Limb (tissue), 2 donors: ENCODE data around the gene GUSB.
"Not testable (repeated sequence)": the region's sequence is repeated elsewhere in the genome, so short reads cannot be mapped to it uniquely, and the experiment has no call there.

ENCODE experiments used
- DNase-seq, 2 donors: peaks; one replicate each; pipeline ENCODE4 v3.0.0-alpha.2; 2016; ENCODE audit errors: extremely low spot score in 2 of 2

GUSB gene

DNA sequence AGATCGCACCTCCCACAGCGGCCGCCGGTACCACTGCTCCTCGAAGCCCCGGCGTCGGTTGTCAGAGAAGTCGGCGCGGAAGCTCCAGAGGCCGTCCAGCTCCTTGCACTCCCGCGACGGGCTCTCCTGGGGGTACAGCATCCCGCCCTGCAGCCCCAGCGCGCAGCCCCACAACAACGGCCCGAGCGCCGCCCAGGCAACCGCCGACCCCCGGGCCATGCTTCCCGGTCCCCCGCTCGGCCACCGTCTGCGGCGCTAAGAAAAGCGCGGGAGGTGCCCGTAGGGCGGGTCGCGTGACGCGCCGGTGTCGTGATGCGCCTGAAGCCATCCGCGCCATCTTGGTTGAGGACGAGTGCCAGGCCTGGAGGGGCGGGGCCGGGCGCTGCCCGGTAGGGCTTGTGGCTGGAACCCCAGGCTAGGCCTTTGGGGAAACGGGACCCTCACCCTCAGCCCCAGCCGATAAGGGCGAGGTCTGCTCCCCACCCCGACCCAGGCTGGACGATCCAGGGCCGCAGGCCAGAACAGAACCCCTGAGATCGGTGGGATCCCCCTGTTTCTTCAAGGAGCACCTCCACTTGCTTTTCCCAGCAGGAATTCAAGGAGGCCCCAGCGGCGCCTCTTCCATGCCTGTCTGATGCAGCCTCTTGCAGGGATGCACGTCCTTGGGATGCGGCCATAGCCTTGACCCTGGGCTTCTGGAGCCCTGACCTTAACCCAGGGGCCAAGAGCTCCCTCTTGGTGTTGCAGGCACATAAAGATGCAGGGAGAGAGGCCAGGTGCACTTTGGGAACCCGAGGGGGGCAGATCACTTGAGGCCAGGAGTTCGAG is at the start of gene GUSB:
TSS of gene GUSB (minus strand) at position 249 of the 828 bp plus-strand sequence. CDS start at position 219, 30 bp downstream.
- DNase-seq, result peak; percentile 91 to 95

DNA sequence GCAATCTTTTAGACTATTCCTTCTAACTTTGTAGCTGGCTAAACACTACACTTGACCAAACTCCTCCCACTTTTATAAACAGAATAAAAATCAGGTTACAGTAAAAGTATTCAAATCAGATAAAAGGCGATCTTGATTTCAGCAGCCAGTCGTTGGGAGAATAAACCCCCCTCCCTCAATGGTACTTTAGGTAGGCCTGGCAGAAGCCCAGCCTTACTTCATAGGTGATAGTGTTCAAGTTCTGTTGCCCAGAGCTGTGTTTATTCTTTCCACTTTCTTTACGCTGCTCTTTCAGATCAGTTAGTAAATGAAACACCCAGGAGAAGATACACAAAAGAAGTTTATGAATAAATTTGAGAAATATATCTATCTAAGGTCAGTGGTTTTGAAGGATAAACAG is 46.3 kb upstream of the GUSB start:
- not testable (repeated sequence) for DNase-seq

DNA sequence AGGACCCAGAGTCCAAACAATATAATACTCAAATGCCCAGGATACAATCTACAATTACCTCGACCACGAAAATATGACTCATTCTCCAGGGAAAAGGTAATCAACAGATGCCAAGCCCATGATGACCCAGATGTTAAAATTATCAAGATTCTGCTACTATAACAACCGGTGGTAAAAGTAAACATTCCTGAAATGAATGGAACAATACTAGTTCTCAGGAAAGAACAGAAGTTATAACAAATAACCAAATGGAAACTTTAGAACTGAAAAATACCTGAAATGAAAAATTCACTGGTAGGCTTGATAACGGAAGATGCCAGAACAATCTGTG is 34.1 kb upstream of the GUSB start:
- DNase-seq, result no peak

DNA sequence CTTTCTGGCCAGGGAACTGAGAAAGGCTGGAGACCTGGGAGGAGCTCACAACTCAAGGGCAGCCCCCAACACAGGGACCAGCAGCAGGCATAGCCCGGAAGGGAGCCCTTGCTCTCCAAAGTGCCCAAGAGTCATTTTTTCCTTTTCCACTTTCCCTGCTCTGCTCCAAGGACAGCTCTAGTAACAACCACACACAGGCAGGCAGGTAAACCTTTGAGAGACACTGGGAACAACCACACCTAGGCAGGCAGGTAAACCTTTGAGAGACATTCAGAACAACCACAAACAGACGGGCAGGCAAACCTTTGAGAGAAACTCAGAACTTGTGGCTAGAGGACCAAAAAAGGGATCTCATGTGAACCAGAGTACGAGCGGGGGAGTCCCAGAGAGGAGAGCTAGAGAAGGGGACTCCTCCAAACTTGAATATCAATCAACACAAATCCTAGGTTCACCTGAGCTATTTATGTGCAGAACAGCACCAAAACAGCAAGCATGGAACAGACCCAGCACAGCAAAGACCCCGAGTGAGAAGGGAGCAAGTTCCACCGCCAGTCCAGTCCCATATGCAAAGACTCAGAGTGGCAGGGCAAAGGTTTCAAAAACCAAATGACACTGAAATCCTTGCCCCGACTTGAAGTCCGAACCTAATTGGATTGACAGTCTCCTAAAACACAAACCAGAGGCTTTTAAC is 33.6 kb upstream of the GUSB start:
- DNase-seq, result no peak

DNA sequence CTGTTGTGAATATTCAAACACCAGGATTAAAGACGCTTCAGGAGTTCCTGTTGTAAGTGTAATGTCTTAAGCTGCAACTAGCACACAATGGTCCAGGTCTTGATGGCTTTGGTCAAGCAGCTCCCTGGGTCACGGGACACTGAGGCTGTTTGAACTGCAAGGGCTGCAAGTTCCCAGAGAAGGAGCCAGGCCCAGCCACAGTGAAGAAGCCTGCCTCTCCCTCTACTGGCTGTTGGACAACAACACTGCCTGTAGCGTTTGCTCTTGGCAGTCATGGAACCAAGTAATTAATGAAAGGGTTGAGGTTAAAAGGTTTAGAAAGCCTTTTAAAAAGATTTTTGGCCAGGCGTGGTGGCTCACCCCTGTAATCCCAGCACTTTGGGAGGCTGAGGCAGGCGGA is 31.9 kb upstream of the GUSB start:
- peak in 1 of 2 donors; percentile 30 for DNase-seq

DNA sequence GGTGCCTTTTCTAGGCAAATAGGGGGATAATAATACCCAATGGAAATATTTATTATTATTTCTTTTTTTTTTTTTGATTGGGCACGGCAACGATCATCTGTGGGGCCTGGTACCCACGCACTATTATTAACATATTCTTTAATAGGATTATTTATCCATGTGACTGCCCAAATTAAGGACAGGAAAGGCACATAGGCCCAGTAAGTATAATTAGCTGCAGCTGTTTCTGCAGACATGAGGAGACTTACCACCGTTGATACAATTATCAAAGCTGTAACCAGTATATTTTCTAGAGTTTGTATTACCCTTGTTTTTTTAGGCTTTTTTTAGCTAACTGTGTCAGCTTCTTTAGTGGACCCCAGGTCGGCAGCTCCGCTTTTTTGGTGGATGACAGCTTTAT is 25.2 kb upstream of the GUSB start:
- no peak for DNase-seq

GRCh38 chr7:66005115-66005671 is 23.2 kb upstream of the GUSB start:
- DNase-seq, result not testable (repeated sequence)

DNA sequence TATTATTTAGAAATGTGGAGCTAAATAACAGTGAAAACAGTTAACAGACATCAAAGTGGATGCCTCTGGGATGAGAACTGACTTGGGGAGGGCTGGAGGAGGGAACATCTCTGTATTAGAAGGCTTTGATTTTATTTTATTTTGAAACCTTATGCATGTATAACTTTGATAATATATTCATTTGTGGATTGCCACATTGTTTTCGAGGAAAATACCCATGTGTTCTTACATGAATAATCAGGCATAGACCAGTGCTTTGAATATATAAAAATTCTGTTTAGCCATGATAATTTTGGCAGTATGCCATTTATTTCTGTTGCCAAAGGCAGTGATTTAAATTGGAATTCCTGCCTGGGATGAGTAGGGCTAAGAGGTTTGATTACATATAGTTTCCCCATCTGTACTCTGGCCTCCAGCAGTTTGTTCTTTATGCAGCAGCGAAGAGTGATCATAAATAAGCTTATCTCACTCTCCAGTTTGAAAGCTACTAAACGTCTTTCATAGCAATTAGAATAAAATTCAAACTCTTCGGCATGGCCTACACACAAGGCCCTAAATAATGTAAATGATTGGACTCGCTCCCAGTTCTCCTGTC is 18.9 kb upstream of the GUSB start:
- DNase-seq, result not testable (repeated sequence)

GRCh38 chr7:65994984-65995383 is 13.0 kb upstream of the GUSB start:
- not testable (repeated sequence) for DNase-seq

- DNase-seq, result no peak
These were observed 10.5 kb upstream of the GUSB start for GRCh38 chr7:65992526-65992925.

DNA sequence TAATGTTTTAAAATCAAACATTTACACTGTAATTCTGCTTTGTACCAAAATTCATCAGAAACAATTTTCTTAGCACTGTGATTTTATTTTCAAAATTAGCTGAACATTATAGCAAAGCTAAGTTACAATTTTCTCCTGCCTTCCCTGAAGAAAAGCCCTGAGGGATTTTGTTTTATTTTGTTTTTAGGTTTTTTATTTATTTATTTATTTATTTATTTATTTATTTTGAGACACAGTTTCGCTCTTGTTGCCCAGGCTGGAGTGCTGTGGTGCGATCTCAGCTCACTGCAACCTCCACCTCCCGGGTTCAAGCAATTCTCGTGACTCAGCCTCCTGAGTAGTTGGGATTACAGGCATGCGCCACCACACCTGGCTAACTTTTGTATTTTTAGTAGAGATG is 9.8 kb upstream of the GUSB start:
- not testable (repeated sequence) for DNase-seq

GRCh38 chr7:65989694-65990080 is 7.7 kb upstream of the GUSB start:
- DNase-seq, result no peak

- not testable (repeated sequence) for DNase-seq
These were observed 6.5 kb upstream of the GUSB start for GRCh38 chr7:65988503-65988902.

- DNase-seq, result no peak
These were observed 6.1 kb upstream of the GUSB start for GRCh38 chr7:65988084-65988483.

GRCh38 chr7:65983965-65984658 is 2.1 kb upstream of the GUSB start:
- DNase-seq, result no peak

DNA sequence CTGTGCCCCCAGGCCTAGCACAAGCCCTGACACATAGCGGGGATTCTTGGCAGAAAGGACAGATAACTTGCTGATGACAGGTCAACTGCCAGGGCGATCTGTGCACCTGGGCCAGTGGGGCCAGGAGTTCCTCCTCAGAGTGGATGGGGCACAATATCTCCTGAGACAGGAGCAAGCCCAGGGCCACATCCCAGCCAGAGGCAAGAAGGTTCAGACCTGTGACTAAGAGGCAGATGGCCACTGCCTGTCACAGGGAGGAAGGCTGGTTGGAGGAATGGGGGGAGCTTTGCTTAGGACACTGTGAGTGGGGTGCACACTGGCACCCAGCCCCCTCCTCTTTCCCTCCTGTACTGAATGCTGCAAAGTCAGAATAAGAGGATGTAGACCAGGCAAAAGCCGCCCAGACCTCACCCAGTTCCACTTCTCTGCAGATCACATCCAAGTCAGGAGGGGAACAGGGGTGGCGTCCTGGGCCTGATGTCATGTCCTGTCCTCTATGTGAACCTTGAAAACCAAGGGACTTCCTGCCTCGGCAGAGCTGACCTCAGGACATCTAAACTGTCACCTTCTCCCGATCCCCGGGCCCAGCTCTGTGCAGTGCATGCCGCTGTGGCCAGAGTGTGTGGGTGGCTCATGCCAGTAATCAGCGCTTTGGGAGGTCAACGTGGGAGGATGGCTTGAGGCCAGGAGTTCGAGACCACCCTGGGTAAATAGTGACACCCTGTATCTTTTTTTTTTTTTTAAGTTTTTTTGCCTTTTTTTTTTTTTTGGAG is 1.3 kb downstream of the GUSB start:
- DNase-seq, result peak; percentile 2 to 35

DNA sequence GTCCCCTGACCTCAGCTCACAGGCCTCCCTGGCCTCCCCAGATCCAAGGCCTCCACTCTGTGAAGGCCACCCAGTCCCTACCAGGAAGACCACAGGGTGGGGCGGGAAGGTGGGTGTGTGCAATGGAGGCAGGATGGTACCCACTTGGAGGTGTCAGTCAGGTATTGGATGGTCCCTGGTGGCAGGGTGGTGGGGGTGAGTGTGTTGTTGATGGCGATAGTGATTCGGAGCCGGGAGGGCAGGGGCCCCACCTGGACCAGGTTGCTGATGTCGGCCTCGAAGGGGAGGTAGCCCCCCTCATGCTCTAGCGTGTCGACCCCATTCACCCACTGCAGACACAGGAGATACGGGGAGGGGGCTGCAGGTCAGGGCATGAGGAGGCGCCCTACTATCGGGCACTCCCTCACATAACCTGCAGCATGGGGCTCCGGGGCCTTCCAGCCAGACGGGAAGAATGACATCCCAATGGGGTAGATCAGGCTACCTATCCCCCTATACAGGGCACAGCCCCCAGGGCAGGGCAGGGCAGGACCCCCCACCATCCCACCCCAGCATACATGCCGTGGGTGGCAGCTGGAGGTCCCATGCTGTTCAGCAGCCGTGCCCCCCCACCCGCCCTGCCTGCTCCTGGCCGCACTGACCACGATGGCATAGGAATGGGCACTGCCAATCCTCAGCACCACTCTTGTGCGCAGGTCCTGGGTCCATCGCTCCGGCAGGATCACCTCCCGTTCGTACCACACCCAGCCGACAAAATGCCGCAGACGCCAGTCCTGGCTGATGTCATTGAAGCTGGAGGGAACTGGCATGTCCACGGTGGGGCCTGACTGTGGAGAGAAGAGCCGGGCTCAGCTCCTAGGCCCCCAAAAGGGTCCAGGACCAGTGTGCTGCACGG is 2.2 kb downstream of the GUSB start:
- no peak for DNase-seq

GRCh38 chr7:65978891-65979582 is 3.0 kb downstream of the GUSB start:
- no peak for DNase-seq

GRCh38 chr7:65976659-65977196 is 5.3 kb downstream of the GUSB start:
- DNase-seq, result no peak
